GM19463 (cell line): ENCODE results near the gene FAR1.
A peak's percentile ranks its signal among the peaks of the same experiment; 100 is the strongest.
"Not testable (repeated sequence)": the region's sequence is repeated elsewhere in the genome, so short reads cannot be mapped to it uniquely, and the experiment has no call there.

Experiments used
- ATAC-seq: cut with Tn5 transposase; IDR thresholded peaks from one replicate; pipeline ENCODE4 v1.9.1; 2021; ENCODE audit warnings: mild to moderate bottlenecking, moderate library complexity; ENCODE audit not compliant: unreplicated experiment

Gene FAR1, protein sequence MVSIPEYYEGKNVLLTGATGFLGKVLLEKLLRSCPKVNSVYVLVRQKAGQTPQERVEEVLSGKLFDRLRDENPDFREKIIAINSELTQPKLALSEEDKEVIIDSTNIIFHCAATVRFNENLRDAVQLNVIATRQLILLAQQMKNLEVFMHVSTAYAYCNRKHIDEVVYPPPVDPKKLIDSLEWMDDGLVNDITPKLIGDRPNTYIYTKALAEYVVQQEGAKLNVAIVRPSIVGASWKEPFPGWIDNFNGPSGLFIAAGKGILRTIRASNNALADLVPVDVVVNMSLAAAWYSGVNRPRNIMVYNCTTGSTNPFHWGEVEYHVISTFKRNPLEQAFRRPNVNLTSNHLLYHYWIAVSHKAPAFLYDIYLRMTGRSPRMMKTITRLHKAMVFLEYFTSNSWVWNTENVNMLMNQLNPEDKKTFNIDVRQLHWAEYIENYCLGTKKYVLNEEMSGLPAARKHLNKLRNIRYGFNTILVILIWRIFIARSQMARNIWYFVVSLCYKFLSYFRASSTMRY

DNA sequence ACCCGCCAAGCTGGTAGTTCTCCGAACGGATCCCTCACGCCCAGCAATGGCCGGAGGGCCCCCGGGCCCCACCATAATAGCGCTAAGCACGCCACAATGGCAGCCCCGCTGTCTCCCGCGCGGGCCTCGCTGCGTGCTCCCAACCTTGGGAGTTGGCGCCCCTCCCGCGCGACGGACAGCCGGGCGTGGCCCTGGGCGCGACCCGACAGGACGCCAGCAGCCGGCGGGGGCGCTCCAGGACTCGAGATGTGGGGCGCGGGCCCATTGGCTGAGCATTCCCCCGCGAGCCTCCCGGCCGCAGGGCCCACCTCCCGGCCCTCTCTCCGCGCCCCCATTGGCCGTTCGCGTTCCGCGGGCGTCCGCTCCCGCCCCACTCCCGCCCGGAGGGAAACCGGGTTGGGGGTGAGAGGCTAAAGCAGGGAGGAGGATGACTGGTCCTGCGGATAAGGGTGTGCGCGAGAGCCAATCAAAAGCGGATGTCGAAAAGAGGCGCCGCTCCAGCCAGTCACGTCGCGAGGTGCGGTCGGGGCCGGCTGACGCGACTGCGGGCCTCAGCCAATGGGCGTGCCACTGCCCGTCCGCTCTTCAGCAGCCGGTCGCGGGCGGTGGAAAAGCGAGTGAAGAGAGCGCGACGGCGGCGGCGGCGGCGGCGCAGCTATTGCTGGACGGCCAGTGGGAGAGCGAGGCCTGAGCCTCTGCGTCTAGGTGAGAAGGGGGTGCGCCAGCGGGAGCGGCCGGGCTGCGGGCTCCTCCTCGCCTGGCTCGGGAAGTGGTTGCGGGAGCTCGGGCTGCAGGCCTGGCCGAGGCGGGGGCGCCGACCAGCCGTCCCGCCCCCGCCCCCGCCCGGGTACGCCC is at the start of gene FAR1:
Gene FAR1, plus strand, starts transcription at position 567 of the 855 bp plus-strand sequence. CDS start 26,098 bp downstream, outside the sequence.
- ATAC-seq: peak; percentile 85

DNA sequence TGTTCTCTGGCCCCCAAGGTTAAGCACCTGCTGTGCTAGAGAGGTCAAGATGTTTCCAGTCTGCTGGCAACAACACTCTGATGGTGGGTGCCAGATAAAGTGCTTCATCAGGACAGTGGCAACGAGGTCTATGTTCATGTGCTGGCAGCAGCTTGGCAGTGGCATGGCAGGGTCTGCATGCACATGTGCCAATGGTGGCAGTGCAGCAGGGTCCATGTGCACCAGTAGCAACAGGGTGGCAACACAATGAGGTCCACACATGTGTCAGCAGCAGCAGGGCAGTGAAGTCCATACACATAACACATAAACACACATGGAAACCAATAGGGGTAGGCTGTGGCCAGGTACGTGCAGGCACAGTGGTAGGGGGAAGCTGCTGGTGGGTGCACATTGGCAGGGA is 48.4 kb upstream of the FAR1 start:
- no peak for ATAC-seq

DNA sequence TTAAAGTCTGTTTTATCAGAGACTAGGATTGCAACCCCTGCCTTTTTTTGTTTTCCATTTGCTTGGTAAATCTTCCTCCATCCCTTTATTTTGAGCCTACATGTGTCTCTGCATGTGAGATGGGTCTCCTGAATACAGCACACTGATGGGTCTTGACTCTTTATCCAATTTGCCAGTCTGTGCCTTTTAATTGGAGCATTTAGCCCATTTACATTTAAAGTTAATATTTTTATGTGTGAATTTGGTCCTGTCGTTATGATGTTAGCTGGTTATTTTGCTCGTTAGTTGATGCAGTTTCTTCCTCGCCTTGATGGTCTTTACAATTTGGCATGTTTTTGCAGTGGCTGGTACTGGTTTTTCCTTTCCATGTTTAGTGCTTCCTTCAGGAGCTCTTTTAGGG is 41.6 kb upstream of the FAR1 start:
- not testable (repeated sequence) for ATAC-seq

DNA sequence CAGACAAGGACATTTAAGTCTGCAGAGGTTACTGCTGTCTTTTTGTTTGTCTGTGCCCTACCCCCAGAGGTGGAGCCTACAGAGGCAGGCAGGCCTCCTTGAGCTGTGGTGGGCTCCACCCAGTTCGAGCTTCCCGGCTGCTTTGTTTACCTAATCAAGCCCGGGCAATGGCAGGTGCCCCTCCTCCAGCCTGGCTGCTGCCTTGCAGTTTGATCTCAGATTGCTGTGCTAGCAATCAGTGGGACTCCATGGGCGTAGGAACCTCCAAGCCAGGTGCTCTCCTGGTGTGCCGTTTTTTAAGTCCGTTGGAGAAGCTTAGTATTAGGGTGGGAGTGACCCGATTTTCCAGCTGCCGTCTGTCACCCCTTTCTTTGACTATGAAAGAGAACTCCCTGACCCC is 39.8 kb upstream of the FAR1 start:
- not testable (repeated sequence) for ATAC-seq

DNA sequence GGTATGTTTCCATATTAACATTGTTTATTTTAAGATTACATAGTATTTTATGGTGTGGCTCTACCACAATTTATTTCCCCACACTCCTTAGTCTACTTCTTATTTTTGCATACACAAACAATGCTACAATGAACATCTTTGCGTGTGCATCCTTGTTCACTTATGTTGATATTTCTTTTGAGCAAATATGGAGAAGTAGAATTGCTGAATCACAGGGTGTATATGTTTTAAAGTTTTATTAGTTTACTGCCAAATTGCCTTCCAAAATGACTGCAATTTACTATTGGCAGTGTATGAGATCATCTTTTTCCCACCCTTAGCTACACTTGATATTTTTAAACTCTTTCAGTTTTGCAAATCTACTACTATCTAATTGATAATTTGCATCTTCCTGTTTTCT is 38.7 kb upstream of the FAR1 start:
- no peak for ATAC-seq

DNA sequence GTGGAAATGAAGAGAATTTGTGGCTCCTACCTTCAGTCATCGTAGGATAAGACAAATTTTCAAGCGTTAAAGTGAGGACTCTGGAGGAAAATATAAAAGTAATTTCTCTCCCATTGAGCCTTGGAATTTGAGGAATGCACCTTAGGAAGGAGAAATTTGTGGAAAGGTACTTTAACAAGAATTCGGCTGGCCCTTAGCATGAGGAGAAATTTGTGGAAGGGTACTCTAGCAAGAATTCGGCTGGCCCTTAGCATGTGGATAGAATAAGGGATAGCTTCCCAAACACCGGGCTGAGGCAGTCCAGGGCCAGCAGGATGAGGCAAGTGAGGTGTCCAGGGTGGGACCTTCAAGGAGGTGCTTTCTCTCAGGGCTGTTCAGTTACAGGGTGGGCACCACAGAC is 33.2 kb upstream of the FAR1 start:
- ATAC-seq: no peak

DNA sequence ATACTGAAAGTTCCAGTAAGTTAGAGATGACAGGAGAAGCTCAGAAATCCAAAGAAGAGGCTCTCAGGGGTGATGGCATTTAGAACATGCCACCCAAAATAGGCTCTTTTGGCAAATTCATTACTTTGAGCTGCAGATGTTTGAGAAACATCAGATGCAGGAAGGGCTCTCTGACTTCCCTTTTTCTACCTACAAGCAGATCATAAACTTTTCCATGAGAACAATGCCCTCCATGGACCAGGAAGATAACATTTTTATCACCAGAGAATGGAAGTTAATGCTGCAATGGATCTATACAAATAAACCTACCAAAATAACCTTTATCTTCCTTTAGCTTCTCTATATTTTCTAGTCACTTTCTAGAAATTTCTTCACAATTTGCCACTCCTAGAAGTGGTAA is 32.7 kb upstream of the FAR1 start:
- ATAC-seq: no peak

DNA sequence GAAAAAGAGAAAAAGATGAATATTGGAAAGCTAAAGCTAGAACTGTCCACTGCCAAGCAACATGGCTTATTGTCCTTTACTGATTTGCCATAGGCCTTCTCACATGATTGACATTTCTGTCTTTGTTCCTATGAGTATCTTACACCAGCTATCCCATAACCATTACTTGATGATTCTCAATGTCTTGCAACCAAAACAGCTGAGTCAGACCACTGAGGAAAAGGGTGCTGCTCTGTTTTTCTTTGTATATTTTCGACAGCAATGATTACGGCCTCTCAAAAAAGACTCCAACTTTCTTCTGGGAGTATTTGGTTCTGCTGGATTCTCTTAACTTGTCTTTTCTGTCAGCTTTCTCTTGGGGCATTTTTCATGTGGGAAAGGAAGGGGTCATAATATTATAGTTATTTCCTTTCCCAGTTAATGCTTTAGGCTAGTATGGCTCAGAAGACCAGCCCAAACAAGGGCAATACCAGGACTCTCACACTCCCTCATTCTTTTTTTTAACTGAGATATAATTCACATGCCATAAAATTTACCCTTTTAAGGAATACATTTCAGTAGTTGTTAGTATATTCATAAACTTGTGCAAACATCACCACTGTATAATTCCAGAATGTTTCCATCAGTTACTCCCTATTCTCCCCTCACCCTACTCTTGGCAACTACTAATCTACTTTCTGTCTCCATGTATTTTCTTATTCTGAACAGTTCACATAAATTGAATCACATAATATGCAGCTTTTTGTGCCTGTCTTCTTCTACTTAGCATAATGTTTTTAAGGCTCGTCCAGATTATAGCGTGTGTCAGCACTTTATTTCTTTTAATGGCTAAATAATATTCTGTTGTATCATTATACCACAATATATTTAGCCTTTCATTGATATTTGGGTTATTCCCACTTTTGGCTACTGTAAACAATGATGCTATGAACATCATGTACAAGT is 31.1 kb upstream of the FAR1 start:
- ATAC-seq: no peak

DNA sequence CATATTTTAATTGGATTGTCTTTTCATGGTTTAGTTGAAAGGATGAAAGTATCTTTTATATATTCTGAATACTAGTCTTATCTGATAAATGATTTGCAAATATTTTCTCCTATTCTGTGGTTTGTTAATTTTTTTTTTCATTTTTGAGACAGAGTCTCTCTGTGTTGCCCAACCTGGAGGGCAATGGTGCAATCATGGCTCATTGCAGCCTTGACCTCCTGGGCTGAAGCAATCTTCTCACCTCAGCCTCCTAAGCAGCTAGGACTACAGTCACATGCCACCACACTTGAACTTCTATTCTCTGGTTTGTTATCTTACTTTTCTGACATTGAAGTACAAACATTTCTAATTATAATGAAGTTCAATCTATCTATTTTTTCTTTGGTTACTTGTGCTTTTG is 30.0 kb upstream of the FAR1 start:
- ATAC-seq: no peak

DNA sequence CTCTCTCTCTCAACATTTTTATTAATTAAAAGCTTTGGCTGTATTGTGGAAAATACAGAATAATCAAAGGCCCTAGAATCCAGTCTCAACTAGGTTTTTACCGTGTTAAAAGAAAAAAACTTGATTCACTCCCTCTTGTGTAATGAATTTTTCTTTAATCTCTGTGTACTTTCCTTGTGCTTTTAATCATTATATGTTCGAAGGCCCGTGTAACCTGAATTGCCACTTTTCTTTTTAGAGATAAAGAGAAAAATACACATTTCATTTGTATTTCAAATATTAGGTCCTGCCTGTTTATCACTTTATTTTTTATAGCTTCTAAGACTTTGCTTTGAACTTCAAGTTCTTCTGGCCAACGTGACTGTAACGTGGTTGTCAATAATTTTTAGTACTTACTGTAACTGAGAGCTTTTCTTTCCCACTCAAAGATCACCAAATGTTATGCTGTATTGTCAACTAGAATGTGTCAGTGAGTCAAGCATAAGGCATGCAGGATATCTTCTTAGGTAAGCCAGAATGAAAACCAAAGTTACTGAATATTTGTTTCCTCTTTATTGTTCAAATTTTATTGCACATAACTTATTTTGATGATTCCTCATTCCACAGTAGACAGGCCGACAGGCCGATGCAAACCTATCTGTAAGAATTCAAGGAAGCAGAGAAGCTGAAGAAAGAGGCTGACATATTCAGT is 23.3 kb upstream of the FAR1 start:
- ATAC-seq: no peak

DNA sequence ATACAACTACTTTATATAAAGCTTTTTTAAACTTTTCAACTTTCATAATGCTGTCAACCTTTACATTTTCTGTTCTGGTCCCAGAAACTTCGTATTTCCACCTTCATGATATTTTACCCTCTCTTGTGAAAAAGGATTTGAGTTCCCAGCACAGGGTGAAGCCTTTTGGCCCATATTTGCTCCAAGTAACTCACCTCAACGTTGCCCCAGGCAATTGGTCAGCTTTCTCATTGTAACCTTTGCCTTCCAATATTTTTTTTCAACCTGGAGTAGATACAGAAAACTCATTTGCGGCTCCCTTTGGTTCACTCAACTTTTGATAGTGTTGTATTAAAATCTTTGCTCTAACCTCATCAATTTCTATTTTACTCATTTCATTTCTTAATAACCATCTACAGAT is 21.1 kb upstream of the FAR1 start:
- no peak for ATAC-seq

DNA sequence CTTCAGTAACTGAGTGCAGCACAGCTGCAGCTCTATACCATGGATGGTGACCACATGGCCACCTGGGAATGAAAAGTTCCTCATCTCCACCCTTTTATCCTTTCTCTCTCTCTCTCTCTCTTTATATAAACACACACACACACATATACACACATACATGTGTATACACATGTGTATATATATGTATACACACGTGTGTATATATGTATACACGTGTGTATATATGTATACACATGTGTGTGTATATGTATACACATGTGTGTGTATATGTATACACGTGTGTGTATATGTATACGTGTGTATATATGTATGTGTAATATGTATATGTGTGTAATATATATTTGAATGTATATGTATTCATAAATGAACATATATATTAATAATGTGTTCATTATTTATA is 18.8 kb upstream of the FAR1 start:
- no peak for ATAC-seq

DNA sequence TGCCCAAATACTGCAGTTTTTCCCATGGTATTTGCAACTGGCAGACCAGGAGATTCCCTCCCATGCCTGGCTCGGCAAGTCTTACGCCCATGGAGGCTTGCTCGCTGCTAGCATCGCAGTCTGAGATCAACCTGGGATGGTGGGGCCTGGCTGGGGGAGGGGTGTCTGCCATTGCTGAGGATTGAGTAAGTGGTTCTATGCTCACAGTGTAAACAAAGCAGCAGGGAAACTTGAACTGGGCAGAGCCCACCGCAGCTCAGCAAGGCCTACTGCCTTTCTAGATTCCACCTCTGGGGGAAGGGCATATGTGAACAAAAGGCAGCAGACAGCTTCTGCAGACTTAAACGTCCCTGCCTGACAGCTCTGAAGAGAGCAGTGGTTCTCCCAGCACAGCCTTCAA is 17.0 kb upstream of the FAR1 start:
- not testable (repeated sequence) for ATAC-seq

DNA sequence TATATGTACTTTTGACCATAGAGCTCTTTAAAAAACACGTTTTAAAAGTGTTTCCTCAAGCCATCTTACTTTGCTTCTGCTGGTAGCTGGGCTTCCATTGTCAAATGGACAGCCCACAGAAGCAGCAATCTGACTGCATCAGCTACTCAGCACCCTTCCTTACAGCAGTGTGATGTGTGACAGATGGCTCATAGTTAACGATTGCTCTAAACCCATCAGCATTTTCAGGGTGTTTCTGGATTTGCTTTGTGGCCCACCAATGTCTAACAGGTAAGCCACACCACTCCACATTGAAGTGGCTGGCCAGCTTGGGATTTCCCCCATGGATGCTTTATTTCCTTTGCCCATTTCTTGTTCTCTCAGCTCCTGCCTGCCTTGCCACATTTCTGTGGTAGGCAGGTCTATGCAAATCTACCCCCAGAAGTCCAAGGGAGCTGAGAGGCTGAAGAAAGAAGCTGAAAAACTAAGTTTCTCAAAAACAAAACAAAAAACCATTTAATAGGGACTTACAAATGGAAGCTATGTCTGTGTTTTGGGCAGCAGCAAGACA is 7.3 kb upstream of the FAR1 start:
- peak; percentile 85 for ATAC-seq

DNA sequence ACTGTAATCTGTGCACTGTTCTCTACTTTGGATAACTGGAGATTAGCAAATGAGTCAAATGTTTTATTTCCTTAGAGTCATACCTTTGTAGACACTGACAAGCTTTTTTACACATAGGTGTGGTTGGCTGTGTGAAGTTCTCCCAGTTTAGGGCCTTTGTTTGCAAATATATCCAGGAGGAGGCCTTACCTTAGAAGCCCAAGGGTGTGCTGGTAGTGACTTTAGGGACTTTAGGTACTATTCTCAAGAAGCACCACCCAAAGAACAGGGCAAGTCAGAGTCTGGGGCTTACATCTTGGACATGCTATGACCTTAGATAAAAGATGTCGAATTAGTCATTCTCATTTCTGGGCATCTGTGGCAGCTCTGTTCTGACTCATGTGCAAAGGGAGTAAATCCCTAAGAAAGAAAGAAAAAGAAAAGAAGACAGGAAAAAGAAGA is 4.8 kb upstream of the FAR1 start:
- ATAC-seq: no peak

DNA sequence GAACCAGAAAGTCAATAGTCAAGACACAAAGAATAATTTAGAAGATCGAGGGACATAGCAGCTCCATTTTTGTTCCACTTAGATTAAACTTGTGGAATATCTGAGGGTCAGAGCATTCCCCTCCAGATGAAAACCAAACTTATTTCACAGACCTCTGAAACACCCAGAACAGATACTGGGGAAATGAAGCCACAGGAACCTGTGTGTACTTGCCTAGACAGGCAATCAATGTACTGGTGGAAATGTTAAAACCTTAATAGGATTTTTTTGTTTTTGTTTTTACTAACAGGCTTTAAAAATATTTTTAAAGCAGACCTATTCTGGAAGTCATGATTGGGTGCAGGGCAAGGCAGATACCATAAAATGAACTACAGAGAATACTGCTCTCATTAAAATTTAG is 4.1 kb upstream of the FAR1 start:
- no peak for ATAC-seq

DNA sequence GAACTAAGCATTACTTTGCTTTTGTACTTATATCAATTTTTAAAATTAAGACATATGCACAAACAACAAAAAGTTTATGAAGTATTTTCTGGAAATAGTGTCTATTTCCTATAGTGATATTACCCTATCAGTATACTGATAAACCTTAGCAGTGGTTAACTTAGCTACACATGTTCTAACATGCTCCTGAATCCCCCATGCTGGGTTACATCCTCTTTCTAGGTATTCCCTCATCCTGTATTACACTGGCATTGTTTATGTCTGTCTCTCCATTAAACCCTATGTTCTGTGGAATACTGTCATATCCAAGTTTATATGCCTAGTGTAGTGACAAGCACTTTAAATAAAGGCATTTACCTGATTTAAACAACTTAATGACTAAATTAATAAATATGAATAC is 1.8 kb upstream of the FAR1 start:
- no peak for ATAC-seq

DNA sequence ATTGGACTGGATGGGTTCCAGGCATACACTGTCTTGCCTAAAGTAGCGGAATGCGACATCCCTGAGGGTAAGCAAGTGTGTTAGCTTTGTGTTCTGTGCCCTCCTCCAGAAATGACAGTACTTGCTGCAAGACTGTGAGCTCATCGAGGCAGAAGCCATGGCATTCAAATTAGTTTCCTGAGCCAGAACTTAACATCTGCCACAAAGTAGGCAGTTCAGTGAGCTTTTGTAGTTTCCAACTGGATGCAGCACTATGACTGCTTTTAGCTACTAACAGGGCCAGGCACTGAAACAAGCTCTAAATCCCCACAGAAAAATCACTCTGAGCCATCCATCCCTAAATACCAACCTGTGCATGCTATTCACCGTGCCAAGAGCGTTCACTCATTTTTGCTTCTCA is 1.2 kb upstream of the FAR1 start:
- ATAC-seq: no peak

DNA sequence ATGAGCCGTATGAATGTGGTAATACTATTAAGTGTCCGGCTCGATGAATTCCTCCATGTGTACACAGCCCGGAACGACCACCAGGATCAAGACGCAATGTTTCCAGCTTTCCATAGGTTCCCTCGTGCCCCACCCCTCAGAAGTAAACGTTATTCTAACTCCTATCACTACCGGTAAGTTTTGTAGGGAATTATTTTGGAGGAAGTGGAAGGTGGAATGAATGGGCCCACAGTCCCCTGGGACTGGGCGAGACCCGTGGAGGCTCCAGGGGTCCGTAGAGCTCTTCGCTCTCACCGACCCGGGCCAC is 720 bp upstream of the FAR1 start:
- no peak for ATAC-seq

DNA sequence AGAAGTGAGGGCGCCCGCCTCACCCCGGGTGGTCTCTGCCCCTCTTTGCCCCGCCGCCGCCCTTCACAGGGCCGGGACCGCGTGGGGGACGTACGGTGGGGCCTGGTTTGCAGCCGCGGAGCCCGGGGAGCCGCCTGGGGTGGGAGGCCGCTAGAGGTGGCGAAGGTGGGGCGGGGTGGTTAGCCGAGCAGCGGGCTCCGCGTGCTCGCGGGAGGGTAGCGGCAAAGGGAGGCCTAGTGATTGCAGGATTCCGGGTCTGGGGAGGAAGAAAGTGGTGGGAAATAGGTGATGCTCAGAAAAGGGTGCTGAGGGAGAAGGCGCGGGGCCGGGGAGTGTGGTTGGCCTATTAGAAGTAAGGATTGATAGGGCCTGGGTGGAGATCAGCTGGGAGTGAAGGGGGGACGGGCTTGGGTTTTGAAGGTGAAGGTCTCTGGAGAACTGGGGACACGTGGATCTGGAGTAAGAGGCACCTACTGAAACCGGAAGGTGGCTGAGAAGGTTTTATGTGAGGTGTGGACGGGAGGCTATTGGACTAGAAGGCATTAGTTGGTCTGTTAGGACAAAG is 571 bp downstream of the FAR1 start:
- ATAC-seq: peak; percentile 10
